Endothelial cell of hepatic sinusoid (primary cell): ENCODE data around the gene DOCK10.

Experiments
- in situ Hi-C: cut with HindIII; loops from 2 replicates; pipeline ENCODE4 v1.10.0; 2017; ENCODE audit warnings: low sequenced_read_pairs

DOCK10 gene

GRCh38 chr2:224799691-224800090, 242.6 kb downstream of the DOCK10 start:
- in situ Hi-C loops, result loop anchor here (5.0 kb wide), 1 partner anchor 63 kb away; no protein-coding TSS in a partner anchor

DNA sequence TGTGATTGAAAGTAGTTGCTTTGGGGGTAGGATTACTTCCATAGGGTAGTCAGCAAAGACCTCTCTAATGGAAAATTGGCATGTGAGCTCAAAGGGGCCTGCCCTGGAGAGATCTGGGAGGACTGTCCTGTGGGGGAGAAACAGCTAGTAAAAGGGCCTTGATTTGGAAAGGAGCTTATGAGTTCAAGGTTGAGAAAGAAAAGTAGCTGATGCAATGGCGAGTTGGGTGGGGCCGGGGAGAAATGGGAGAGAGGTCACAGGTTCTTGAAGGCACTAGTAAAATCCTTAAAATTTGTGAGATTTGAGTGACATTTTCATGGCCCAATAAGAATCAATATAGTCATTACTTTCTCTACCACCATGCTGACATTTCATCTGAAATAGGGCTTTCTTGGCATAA, 244.1 kb downstream of the DOCK10 start:
- in situ Hi-C loops, result loop anchor here (5.0 kb wide), 1 partner anchor 64 kb away; no protein-coding TSS in a partner anchor

DNA sequence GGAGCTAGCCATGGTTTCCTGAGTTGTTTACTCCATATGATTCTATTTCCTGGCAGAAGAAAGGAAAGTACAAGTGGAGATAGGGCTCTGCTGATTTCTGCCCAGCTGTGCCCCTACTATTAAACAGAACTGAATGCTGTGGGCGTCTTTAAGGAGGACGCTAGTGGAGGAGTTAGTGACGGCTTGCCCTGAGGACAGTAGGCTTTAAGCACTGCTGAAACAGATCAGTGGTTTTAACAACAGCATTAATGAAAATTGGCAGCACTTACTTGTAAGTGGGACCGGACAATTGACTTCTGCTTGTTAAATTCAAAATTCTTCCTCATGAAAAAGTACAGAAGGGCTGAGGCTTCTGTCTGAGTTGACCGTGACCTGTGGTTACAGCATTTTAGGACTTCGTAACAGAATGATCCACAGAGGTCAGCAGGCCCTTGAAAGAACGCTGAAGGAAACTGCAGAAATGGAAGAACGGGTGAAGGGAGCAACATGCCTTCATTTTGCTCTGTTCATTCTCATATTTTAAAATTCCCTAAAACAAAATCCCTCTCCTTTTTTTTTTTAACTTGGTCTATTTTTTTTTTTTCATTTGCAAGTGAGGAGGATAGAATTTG, 245.5 kb downstream of the DOCK10 start:
- in situ Hi-C loops, result loop anchor here (5.0 kb wide), 1 partner anchor 66 kb away; no protein-coding TSS in a partner anchor

DNA sequence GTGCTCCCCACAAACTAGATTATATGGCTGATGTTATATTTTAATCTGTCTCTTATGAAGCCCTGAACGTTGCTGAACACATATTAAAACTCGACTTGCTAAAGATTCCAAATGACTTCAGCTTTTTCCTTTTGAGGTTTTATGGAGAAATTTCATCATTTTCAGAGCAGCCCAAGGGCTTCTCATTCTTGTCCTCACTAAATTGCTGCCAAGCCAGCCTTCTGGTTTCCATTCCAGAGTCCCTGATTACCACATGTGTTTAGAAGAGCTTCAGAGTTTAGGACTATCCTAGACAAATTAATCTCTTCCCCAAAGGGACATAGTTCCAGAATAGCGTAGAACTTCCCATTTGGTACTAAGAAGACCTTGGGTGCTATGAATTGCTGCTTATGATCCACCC, 248.3 kb downstream of the DOCK10 start:
- in situ Hi-C loops, result no loop called here

- in situ Hi-C loops, result no loop called here
Measured at GRCh38 chr2:224786848-224787247, 255.4 kb downstream of the DOCK10 start.

DNA sequence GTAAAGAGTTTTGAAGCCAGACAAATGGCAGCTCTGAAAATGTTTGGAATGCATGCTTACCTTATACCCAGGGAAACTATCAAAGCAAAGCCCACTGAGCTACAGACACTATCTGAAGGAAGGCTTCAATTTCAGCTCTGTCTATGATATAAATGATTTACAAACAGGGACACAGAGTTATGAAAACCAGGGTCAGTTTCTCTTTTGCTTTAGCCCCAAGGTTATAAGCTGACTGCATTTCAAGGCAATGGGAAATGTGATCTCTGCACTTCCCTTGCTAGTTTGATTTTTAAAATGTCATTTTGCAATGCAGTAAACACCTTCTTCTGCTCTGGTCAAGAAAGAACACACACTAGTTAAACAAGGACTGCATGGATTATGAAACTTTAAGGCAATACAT, 260.9 kb downstream of the DOCK10 start:
- in situ Hi-C loops, result no loop called here

- in situ Hi-C loops, result no loop called here
Measured at GRCh38 chr2:224780823-224781222, 261.4 kb downstream of the DOCK10 start.

DNA sequence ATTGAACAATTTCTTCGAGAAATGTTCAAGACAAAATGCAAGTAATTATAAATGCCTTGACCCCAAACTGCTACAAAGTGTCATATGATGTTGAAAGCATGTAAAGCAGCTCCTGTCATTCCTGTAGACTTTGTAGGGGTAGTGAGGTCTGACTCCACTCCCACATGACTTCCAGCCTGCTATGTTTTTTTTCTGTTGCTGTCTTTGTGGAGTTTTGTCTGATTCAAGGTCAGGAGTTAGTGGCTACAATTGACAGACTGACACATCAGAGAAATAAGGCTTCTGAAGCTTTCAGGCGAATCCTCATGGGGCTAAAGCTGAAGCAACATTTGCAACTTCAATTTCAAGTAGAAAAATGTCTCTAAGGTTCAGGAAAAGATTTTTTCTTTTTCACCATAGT, 262.2 kb downstream of the DOCK10 start:
- in situ Hi-C loops, result no loop called here

DNA sequence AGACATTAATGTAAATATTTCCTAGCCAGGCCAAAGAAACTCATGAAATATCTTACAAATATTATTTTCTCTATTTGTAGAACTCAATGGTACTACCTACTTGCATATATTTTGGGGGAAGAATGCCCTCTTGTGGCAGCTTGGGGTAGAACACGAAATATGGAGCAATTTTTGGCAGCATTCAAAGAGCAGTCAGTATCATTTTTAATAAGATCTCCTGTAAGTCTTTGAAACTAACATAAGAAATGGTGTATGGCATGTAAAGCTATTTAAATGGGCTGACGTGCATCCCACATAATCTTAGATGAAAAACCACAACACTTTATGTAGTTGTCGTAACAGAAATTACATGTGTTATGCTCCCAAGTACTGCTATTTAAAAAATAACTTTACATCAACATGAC, 263.8 kb downstream of the DOCK10 start:
- in situ Hi-C loops, result no loop called here

DNA sequence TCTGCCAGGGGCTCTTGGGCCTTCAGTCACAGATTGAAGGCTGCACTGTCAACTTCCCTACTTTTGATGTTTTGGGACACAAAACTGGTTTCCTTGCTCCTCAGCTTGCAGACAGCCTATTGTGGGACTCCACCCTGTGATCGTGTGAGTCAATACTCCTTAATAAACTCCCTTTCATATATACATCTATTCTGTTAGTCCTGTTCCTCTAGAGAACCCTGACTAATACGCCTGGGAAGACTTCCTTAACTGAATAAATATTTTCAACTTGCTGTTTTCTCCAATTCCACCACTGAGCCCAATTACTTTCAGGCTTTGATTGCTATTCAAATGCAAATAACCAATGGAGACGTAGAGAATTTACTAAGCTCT, 264.7 kb downstream of the DOCK10 start:
- in situ Hi-C loops, result no loop called here

DNA sequence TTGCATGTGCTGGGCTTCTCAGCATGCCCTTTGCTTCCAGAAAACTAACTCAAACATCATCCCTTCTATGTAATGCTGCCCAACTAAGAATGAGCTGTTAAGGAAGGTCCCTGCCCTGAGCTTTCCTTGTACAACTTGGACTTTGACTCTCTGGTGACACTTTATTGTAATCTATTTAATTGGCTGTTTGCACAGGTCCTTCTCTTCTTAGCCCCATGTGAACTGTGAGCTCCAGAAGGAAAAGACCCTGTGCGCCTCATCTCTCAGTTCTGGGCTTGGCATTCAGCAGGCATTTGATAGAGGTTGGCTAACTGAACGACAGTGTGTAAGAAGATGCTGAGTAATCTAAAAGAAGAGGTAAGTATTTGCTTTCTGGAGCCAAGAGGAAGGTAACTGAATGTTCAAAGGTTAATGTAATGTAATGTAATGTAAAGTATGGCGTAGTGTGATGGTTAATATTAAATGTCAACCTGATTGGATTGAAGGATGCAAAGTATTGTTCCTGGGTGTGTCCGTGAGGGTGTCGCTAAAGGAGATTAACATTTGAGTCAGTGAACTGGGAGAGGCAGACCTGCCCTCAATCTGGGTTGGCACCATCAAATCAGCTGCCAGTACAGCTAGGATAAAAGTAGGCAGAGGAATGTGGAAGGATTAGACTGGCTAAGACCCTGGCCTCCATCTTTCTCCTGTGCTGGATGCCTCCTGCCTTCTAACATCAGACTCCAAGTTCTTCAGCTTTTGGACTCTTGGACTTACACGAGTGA, 265.3 kb downstream of the DOCK10 start:
- in situ Hi-C loops, result no loop called here

DNA sequence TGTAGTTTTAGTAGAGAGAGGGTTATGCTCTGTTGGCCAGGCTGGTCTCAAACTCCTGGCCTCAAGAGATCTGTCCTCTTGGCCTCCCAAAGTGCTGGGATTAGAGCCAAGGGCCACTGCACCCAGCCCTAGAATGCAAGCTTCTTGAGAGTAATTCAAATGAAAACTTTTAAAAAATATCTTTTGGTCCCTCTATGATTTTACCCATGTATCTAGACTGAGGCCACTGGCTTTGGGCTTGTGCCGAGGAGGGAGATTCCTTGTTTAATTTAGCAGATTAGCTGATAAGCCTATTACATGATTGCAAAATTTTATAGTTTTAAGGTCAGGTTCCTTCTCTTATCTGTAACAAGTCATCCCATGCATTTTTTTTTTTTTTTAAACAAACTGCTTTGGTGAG, 266.6 kb downstream of the DOCK10 start:
- in situ Hi-C loops, result no loop called here

DNA sequence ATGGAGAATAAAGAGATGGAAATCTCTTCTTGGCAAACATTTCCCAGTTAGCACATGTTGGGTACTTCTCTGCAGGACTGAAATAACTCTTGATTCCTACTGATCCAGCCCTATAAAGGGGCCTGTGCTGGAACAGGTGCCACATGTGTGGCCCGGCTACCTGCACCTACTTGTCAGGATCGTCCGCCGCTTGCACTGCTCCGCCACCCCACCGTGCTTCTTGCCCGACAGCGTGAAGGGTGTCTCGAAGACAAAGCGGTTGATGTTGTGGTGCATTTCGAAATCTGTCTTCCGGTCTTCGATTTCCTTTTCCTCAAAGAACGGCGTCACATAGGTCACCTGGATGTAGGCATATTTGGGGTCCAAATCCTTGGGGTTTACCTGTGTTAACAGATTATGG, 267.5 kb downstream of the DOCK10 start:
- in situ Hi-C loops, result loop anchor here (5.0 kb wide), 1 partner anchor 218 kb away; no protein-coding TSS in a partner anchor

DNA sequence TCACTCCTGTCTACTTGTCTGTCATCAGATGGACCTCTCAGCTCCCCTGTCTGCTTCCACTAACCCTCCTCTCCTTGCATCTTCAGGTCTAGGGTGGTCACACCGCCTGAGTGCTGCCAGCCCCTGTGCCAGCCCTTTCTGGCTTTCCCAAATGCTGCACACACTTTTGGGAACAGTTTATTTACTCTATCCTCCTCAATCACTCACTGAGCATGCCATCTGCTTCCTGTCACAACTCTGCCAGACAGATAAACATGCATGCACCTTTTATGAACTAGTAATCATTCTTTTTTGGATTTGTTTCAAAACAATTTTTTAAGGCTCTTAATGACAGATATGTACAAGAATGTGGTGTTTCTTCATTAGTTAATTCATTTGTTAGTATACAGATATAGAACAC, 269.8 kb downstream of the DOCK10 start:
- in situ Hi-C loops, result loop anchor here (5.0 kb wide), 1 partner anchor 220 kb away; no protein-coding TSS in a partner anchor

GRCh38 chr2:224769489-224769888, 272.8 kb downstream of the DOCK10 start:
- in situ Hi-C loops, result no loop called here

DNA sequence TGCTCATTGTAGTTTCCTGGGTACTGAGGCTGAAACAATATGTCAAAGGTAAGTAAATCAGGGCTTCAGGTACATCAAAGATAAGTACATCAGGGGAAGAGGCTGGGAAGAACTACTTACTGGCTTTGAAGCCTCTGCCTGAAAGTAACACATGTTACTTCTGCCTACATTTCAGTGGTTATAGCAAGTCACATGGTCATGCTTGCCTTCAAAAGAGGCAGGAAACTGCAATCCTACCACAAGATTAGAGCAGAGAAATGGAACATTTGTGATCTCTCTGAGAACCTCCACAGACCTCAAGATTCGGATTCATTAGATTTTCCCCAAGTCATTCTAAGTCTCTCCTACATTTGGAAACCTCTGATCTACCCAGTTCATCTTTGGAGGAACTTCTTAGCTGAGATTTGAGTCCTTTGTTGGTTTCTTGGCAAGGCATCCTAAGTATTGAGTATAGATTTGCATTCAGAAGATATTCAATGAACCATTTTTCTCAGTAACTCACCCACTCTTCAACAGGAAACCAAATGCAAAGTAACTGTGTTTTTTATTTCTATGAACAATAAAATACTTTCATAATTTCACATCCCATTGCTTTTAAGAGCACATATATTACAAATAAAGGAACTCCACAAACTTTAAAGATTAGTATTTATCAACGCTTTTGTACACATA, 277.6 kb downstream of the DOCK10 start:
- in situ Hi-C loops, result no loop called here

GRCh38 chr2:224757934-224758548, 284.2 kb downstream of the DOCK10 start:
- in situ Hi-C loops, result no loop called here

DNA sequence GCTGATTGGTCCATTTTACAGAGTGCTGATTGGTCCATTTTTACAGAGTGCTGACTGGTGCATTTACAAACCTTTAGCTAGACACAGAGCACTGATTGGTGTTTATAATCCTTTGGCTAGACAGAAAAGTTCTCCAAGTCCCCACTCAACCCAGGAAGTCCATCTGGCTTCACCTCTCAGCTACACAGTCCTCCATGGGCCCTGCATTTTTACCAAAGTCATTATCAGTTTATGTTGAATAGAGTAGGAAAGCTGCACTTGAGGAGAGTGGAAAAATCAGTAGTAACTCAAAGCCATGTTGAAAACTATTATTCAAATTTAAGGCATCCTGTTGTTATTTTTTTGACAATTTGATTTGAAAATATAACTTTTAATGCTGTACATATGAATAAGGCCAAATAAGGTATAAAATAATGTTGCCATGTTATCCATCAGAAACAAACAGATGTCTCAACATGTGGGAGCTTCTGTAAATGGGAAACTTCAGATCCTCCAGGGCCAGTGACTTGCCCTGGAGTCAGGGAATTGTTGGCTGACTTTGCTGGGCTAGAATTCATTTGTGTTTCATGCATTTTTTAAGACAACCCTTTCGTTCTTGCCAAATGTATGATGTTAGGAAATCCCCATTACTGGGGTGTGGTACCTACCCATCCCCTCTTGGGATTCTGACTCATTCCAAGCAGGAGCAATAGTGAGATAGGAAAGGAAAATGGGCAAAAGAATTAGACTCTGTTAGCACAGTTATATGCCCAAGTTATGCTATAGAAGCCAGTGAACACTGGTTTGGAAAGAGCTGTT, 288.3 kb downstream of the DOCK10 start:
- in situ Hi-C loops, result no loop called here

DNA sequence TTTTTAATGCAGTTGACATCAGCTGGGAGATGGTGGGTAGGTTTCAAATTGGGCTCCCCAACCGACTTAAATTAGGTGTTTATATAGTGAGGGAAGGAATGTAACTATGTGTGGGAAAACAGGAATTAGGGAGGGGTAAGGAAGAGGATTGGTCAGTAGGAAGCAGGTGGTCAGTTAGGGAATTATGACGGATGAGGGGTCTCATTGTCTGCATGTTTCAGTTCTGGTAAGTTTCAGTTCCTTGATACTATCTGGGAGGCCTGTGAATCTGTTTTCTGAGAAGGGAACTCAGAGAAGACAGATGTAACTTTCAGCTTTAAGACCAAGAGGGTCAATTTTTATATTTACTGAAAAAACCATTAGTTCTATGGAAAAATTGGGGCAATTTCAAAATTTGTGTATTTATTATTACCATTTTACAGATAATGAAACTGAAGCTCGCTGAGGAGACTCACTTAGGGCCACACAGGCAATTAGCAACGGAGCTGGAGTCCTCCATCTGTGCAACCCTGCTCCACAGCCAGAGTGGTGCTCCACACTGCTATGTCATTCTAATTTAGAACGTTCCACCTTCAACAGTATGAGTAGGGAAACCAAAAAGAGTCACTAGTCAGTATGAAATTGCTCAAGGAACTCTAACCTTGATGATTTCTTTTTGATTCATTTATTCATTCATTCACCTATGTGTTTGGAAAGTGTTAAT, 290.1 kb downstream of the DOCK10 start:
- in situ Hi-C loops, result no loop called here

DNA sequence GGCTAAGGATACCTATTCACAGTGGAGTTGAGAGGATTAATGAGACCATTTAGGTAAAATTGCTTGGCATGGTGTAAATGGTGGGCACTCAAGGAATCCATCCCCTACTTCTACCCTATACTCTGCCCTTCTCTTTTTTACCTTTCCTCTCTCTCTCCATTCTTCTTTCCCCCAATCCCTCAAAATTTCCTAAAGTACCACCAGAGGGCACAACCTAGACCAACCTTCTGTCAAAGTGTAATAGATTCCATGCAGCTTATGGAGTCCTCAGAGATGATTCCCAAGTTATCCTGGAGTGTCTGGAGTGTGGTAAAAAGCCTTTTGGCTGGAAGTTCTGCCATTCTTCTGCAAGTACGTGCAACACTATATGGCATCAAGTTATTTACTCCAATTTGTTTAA, 293.1 kb downstream of the DOCK10 start:
- in situ Hi-C loops, result no loop called here
